ENCODE data around the gene LONRF2.

DNA sequence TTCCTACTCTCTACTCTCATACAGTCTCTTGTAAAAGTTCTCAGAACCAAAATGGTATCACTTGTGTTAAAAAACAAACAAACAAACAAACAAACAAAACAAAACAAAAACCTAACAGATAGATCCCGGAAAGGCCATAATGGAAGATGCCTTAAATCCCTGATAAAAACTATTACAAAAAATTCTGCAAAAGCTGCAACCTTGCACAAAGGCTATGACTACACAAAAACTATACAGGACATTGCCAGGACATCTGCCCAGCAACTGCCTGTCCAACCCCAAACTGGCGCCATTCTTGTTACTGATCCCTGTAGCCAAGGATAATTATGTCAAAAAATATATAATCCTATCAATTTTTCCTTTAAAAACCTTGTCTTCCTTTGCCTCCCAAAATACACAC lies 36.3 kb upstream of the LONRF2 start:
- TF ChIP-seq, protein P1, sequence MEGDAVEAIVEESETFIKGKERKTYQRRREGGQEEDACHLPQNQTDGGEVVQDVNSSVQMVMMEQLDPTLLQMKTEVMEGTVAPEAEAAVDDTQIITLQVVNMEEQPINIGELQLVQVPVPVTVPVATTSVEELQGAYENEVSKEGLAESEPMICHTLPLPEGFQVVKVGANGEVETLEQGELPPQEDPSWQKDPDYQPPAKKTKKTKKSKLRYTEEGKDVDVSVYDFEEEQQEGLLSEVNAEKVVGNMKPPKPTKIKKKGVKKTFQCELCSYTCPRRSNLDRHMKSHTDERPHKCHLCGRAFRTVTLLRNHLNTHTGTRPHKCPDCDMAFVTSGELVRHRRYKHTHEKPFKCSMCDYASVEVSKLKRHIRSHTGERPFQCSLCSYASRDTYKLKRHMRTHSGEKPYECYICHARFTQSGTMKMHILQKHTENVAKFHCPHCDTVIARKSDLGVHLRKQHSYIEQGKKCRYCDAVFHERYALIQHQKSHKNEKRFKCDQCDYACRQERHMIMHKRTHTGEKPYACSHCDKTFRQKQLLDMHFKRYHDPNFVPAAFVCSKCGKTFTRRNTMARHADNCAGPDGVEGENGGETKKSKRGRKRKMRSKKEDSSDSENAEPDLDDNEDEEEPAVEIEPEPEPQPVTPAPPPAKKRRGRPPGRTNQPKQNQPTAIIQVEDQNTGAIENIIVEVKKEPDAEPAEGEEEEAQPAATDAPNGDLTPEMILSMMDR (conservative IDR thresholded peaks at IDR 0.05; ENCODE audit: low read depth, low read length), result no peak
- no peak for TF ChIP-seq POLR2A (IDR thresholded peaks at IDR 0.05; ENCODE audit: low read depth, low read length)
- TF ChIP-seq FOS (IDR thresholded peaks at IDR 0.05; ENCODE audit: low read depth, low read length), result no peak
- no peak for TF ChIP-seq RAD21 (IDR thresholded peaks at IDR 0.05; ENCODE audit: low read length)
- TF ChIP-seq MAZ (IDR thresholded peaks at IDR 0.05; ENCODE audit: borderline replicate concordance, low read depth, low read length), result no peak

Measured in IMR-90 (cell line).